IPS-18a (cell line): ENCODE measurements around the gene CNTF.

Experiments
- H3K27ac ChIP-seq: one replicate; pipeline ENCODE4 v1.5.1; 2013; ENCODE audit warnings: low read length
- H3K27me3 ChIP-seq: one replicate; pipeline ENCODE4 v1.6.1; 2013; ENCODE audit warnings: mild to moderate bottlenecking, low read length; ENCODE audit not compliant: control insufficient read depth, insufficient read depth
- H3K36me3 ChIP-seq: one replicate; pipeline ENCODE4 v1.6.1; 2013; ENCODE audit warnings: low read depth, low read length; ENCODE audit not compliant: control insufficient read depth
- H3K4me1 ChIP-seq: one replicate; pipeline ENCODE4 v1.6.1; 2013; ENCODE audit warnings: low read depth, low read length; ENCODE audit not compliant: control insufficient read depth
- H3K4me3 ChIP-seq: one replicate; pipeline ENCODE4 v1.5.1; 2013; ENCODE audit warnings: low read length
- H3K9ac ChIP-seq: one replicate; pipeline ENCODE4 v1.6.1; 2013; ENCODE audit warnings: mild to moderate bottlenecking, low read length, moderate library complexity
- H3K9me3 ChIP-seq: one replicate; pipeline ENCODE4 v1.6.1; 2013; ENCODE audit warnings: low read depth, low read length; ENCODE audit not compliant: control insufficient read depth

CNTF gene

DNA sequence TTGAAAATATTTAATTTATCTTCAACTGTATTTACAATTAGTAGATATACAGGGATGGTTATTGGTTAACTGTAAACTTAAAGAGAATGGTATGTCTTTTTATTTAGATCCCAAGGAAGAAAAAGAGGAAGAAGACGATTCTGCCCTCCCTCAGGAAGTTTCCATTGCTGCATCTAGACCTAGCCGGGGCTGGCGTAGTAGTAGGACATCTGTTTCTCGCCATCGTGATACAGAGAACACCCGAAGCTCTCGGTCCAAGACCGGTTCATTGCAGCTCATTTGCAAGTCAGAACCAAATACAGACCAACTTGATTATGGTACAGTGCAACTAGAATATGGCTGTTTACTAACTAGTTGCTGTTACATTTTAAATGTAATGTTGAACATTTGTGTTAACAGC lies 12.7 kb upstream of the CNTF start:
- no peaks in the 10 kb centered on the region for H3K27me3 ChIP-seq
- H3K27ac ChIP-seq, result no peak overlapping the region
- H3K4me1 ChIP-seq, result no peaks in the 10 kb centered on the region
- no peak overlapping the region for H3K9ac ChIP-seq
- peaks cover 52% of the 10 kb centered on the region for H3K36me3 ChIP-seq
- H3K9me3 ChIP-seq, result no peaks in the 10 kb centered on the region
- no peak overlapping the region for H3K4me3 ChIP-seq

GRCh38 chr11:58613228-58613627 lies 9.2 kb upstream of the CNTF start:
- H3K4me3 ChIP-seq, result no peak overlapping the region
- no peak overlapping the region for H3K27ac ChIP-seq
- H3K36me3 ChIP-seq, result peaks cover 87% of the 10 kb centered on the region
- H3K9me3 ChIP-seq, result no peaks in the 10 kb centered on the region
- no peaks in the 10 kb centered on the region for H3K27me3 ChIP-seq
- no peak overlapping the region for H3K9ac ChIP-seq
- H3K4me1 ChIP-seq, result no peaks in the 10 kb centered on the region

DNA sequence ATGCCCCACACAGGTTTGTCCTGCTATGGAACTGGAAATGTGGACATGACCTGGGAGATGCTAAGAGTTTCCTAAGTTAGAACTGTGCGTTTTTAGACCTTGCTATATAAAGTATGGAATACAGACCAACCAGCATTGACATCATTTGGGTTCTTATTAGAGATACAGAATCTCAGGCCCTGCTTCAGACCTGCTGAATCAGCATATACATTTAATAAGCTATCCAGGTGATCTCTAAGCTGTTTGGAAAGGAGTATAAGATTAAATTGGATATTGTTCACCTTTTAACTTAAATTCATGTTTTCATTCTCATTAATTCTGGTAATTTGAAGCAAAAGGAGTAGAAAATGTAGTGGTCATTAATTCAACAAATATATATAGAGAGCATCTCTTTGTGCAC lies 6.9 kb upstream of the CNTF start:
- Histone ChIP-seq H3K9ac (no peak overlapping the region), H3K27ac (no peak overlapping the region), H3K4me1 (no peaks in the 10 kb centered on the region), H3K9me3 (no peaks in the 10 kb centered on the region), H3K27me3 (no peaks in the 10 kb centered on the region), H3K4me3 (no peak overlapping the region), H3K36me3 (peaks cover 98% of the 10 kb centered on the region)

DNA sequence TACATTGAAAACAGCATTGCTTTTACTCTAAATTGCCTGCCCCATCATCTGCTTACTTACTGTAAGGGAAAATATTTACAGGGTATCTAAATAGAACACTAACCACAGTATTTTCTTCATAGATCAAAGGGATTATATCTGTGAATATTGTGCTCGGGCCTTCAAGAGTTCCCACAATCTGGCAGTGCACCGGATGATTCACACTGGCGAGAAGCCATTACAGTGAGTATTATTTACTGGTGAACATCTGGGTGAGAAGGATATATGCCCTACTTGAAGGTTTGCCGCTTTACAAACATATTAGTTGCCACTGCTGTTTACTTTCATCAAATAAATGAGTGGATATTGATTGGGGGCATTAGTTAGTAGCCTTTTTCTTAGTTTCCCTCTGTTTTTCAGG lies 5.9 kb upstream of the CNTF start:
- Histone ChIP-seq H3K36me3 (peaks cover 95% of the 10 kb centered on the region), H3K4me3 (no peak overlapping the region), H3K27ac (no peak overlapping the region), H3K27me3 (no peaks in the 10 kb centered on the region), H3K9ac (no peak overlapping the region), H3K9me3 (no peaks in the 10 kb centered on the region), H3K4me1 (no peaks in the 10 kb centered on the region)

GRCh38 chr11:58617976-58618557 lies 4.4 kb upstream of the CNTF start:
- H3K36me3 ChIP-seq, result peaks cover 89% of the 10 kb centered on the region
- H3K27ac ChIP-seq, result no peak overlapping the region
- no peaks in the 10 kb centered on the region for H3K9me3 ChIP-seq
- H3K4me1 ChIP-seq, result no peaks in the 10 kb centered on the region
- H3K27me3 ChIP-seq, result no peaks in the 10 kb centered on the region
- H3K9ac ChIP-seq, result no peak overlapping the region
- no peak overlapping the region for H3K4me3 ChIP-seq

GRCh38 chr11:58621586-58622262 lies 741 bp upstream of the CNTF start:
- Histone ChIP-seq H3K27me3 (no peaks in the 10 kb centered on the region), H3K4me1 (no peaks in the 10 kb centered on the region), H3K9me3 (no peaks in the 10 kb centered on the region), H3K4me3 (no peak overlapping the region), H3K27ac (no peak overlapping the region), H3K9ac (no peak overlapping the region), H3K36me3 (peaks cover 83% of the 10 kb centered on the region)

GRCh38 chr11:58625086-58625485 lies 2.6 kb downstream of the CNTF start:
- H3K27me3 ChIP-seq, result no peaks in the 10 kb centered on the region
- peaks cover 56% of the 10 kb centered on the region for H3K36me3 ChIP-seq
- no peak overlapping the region for H3K9ac ChIP-seq
- no peaks in the 10 kb centered on the region for H3K4me1 ChIP-seq
- no peak overlapping the region for H3K27ac ChIP-seq
- H3K4me3 ChIP-seq, result no peak overlapping the region
- no peaks in the 10 kb centered on the region for H3K9me3 ChIP-seq

- Histone ChIP-seq H3K36me3 (peaks cover 50% of the 10 kb centered on the region), H3K9me3 (no peaks in the 10 kb centered on the region), H3K4me3 (no peak overlapping the region), H3K4me1 (no peaks in the 10 kb centered on the region), H3K9ac (no peak overlapping the region), H3K27me3 (no peaks in the 10 kb centered on the region), H3K27ac (no peak overlapping the region)
Observed at GRCh38 chr11:58625826-58626460, 3.5 kb downstream of the CNTF start.

DNA sequence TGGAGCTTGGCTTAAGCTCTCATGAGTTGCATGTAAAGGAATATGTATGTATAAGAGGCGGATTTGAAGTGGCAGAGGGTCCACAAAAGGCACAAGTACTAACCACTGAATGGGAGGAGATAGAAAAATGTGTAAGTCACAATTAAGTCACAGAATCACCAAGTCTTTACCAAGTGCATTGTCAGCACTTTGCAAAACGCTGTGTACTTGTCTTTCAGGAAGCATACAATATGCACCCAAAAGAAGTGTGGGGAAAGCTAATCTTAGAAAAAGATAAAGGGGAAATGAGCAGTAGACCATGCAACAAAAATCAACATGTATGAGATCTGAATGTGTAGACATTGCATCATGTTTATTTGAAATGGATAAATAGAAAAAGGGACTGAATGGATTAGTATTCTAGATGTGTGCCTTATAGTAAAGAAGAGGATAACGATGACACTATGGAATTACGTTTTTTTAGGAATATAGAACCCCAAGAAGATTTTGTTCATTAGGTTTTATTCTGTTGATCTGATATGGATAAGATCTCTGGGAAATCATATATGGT lies 4.5 kb downstream of the CNTF start:
- no peaks in the 10 kb centered on the region for H3K4me1 ChIP-seq
- H3K4me3 ChIP-seq, result no peak overlapping the region
- H3K9me3 ChIP-seq, result no peaks in the 10 kb centered on the region
- no peak overlapping the region for H3K9ac ChIP-seq
- no peaks in the 10 kb centered on the region for H3K27me3 ChIP-seq
- H3K36me3 ChIP-seq, result peaks cover 43% of the 10 kb centered on the region
- H3K27ac ChIP-seq, result no peak overlapping the region

DNA sequence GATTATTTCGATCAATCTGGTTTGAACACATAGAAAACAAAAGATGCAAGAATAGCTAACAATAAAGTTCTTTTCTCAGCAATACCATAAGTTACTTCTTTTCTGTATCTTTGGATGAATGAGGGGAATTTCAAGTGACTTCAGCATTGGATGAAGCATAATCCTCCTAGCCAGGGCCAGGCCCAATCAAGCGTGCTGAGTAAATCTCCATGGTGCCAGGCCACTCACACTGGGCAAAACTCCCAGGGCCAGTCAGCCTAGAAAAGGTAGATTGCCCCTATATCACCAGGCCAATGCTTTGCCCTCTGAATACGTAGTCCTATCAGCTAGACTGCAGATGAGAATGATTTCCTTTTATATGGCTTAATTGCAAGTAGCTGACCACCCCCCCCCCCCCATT lies 6.0 kb downstream of the CNTF start:
- Histone ChIP-seq H3K27ac (no peak overlapping the region), H3K9me3 (no peaks in the 10 kb centered on the region), H3K4me3 (no peak overlapping the region), H3K4me1 (peaks cover 4% of the 10 kb centered on the region), H3K27me3 (no peaks in the 10 kb centered on the region), H3K9ac (no peak overlapping the region), H3K36me3 (peaks cover 32% of the 10 kb centered on the region)

- no peaks in the 10 kb centered on the region for H3K9me3 ChIP-seq
- H3K27ac ChIP-seq, result no peak overlapping the region
- H3K9ac ChIP-seq, result no peak overlapping the region
- peaks cover 4% of the 10 kb centered on the region for H3K4me1 ChIP-seq
- H3K4me3 ChIP-seq, result no peak overlapping the region
- H3K27me3 ChIP-seq, result no peaks in the 10 kb centered on the region
- peaks cover 18% of the 10 kb centered on the region for H3K36me3 ChIP-seq
Observed at GRCh38 chr11:58629857-58630256, 7.4 kb downstream of the CNTF start.
